ENCODE results near the gene NAGA. TPM values are rescaled to one million over a fixed set of nuclear protein-coding genes. Genes with fewer than 3 reads are reported as not detected.

Gene NAGA
- total and polyA plus RNA-seq, 2 donors (not counting 3 experiments of a cell fraction or from before 2014, with no cell fraction given), result 29.0 to 63.4 TPM

- Histone ChIP-seq H3K27me3 (ENCODE audit: control insufficient read depth in 2 of 2, insufficient read depth in 2 of 2, low read length in 2 of 2) (no peaks in the 10 kb centered on the region), H3K9me1 (replicated peaks; ENCODE audit: control insufficient read depth, extremely low read depth, insufficient read depth, low read length) (no peaks in the 10 kb centered on the region), H3K27ac (ENCODE audit: insufficient read depth, low read depth, low read length) (no peak overlapping the region), H3K79me2 (ENCODE audit: control insufficient read depth, insufficient read depth, low read length) (no peaks in the 10 kb centered on the region), H3K9ac (replicated peaks; ENCODE audit: extremely low read depth, insufficient read depth, low read length) (no peak overlapping the region), H3K36me3 (ENCODE audit: control insufficient read depth in 2 of 2, extremely low read depth in 1 of 2, insufficient read depth in 2 of 2, low read length in 2 of 2) (peaks cover 4 to 8% of the 10 kb centered on the region in 2 experiments), H3K9me3 (replicated peaks; ENCODE audit: control insufficient read depth, insufficient read depth, low read length) (no peaks in the 10 kb centered on the region), H4K20me1 (replicated peaks; ENCODE audit: control insufficient read depth, extremely low read depth, insufficient read depth, low read length) (no peaks in the 10 kb centered on the region), H3K4me1 (ENCODE audit: control insufficient read depth, extremely low read depth, insufficient read depth, low read length) (peaks cover 1% of the 10 kb centered on the region), H3K4me2 (ENCODE audit: insufficient read depth, low read length) (no peak overlapping the region), H3K4me3 (replicated peaks in 1 of 3; ENCODE audit: insufficient read depth in 1 of 3, low read depth in 1 of 3, low read length in 3 of 3) (no peak overlapping the region), H2AFZ (ENCODE audit: low read depth, low read length) (no peak overlapping the region)
- no peak for TF ChIP-seq GATA2 (IDR thresholded peaks at IDR 0.05; ENCODE audit: insufficient read depth, insufficient read length, low read depth, low read length)
- TF ChIP-seq MAX (IDR thresholded peaks at IDR 0.05; ENCODE audit: insufficient read depth, insufficient read length), result no peak
- no peak for TF ChIP-seq POLR2A (IDR thresholded peaks at IDR 0.05; ENCODE audit: low read depth, low read length)
- TF ChIP-seq FOS (IDR thresholded peaks at IDR 0.05; ENCODE audit: borderline replicate concordance, insufficient read depth, low read length), result no peak
- TF ChIP-seq POLR2AphosphoS5 (IDR thresholded peaks at IDR 0.05; ENCODE audit: insufficient read depth, low read depth, low read length), result no peak
- no peak for TF ChIP-seq CTCF (IDR thresholded peaks at IDR 0.05; ENCODE audit: extremely low read depth in 1 of 2, insufficient read depth in 1 of 2, low read depth in 1 of 2, low read length in 2 of 2)
- TF ChIP-seq MYC (IDR thresholded peaks at IDR 0.05; ENCODE audit: low read depth, low read length), result no peak
- TF ChIP-seq EZH2 (IDR thresholded peaks at IDR 0.05; ENCODE audit: borderline replicate concordance, low read depth, low read length, severe bottlenecking), result no peak
- no peak for TF ChIP-seq JUN (IDR thresholded peaks at IDR 0.05; ENCODE audit: borderline replicate concordance, insufficient read depth, insufficient read length, low read depth)
- no TSS peak for BruUV-seq (replicated peaks)
- FAIRE-seq, result no peak
- ChIA-PET CTCF (interaction anchor here (1.0 kb wide), 1 partner anchor 27 kb away, joined by 3 read pairs; no protein-coding TSS in a partner anchor), POLR2A (no interaction called here)
- intact Hi-C loops (cut with micrococcal nuclease), result no loop called here
- dilution Hi-C loops (cut with MboI; ENCODE audit: extremely low pct_ligation_motif_present, low sequenced_read_pairs), result no loop called here
- no peak for DNase-seq (ENCODE audit: low read depth, low spot score)
Measured at GRCh38 chr22:42064629-42065028, 6.0 kb downstream of the NAGA start.

All from endothelial cell of umbilical vein (primary cell).